Lung (tissue), 12 donors: ENCODE data around the gene CRACR2B. TPM values are rescaled to one million over a fixed set of nuclear protein-coding genes. Genes with fewer than 3 reads are reported as not detected.

ENCODE experiments used
- ATAC-seq: fragments of 200-7000 bp; cut with Tn5 transposase; one replicate; pipeline ENCODE4 v1.9.1; 2020; ENCODE audit warnings: moderate number of reproducible peaks; ENCODE audit not compliant: insufficient read depth, low FRiP score
- DNase-seq, 3 donors: peaks; one replicate each; pipeline ENCODE4 v3.0.0-alpha.2; 2013 to 2017
- H3K27ac ChIP-seq, 2 donors: one replicate each; pipeline ENCODE4 v1.5.1; 2013; ENCODE audit warnings: mild to moderate bottlenecking in 2 of 2, moderate library complexity in 2 of 2, control low read depth in 1 of 2, inconsistent platforms in 1 of 2, low read depth in 1 of 2, low read length in 1 of 2
- H3K27me3 ChIP-seq, 3 donors: one replicate each; pipeline ENCODE4 v1.5.1; 2013; ENCODE audit warnings: low read length in 2 of 3; ENCODE audit not compliant: control insufficient read depth in 3 of 3, insufficient read depth in 3 of 3
- H3K36me3 ChIP-seq, 4 donors: one replicate each; pipeline ENCODE4 v1.5.1; 2013; ENCODE audit warnings: low read length in 4 of 4, mild to moderate bottlenecking in 1 of 4, moderate library complexity in 1 of 4; ENCODE audit not compliant: control insufficient read depth in 4 of 4, insufficient read depth in 4 of 4
- H3K4me1 ChIP-seq, 5 donors: one replicate each; pipeline ENCODE4 v1.5.1; 2013; ENCODE audit warnings: low read length in 5 of 5, mild to moderate bottlenecking in 2 of 5, moderate library complexity in 1 of 5; ENCODE audit not compliant: control insufficient read depth in 5 of 5, insufficient read depth in 5 of 5
- H3K4me3 ChIP-seq: one replicate; pipeline ENCODE4 v1.5.1; 2013; ENCODE audit warnings: mild to moderate bottlenecking, control low read depth, moderate library complexity
- H3K9ac ChIP-seq, 2 donors: one replicate each; pipeline ENCODE4 v1.5.1; 2013; ENCODE audit warnings: low read length in 2 of 2, control low read depth in 1 of 2; ENCODE audit not compliant: insufficient read depth in 1 of 2
- H3K9me3 ChIP-seq, 4 donors: one replicate each; pipeline ENCODE4 v1.5.1; 2013; ENCODE audit warnings: low read length in 3 of 4, mild to moderate bottlenecking in 1 of 4, moderate library complexity in 1 of 4; ENCODE audit not compliant: control insufficient read depth in 4 of 4, insufficient read depth in 3 of 4
- CTCF ChIP-seq: IDR thresholded peaks from 2 replicates; pipeline ENCODE4 v1.5.1; 2012; ENCODE audit warnings: mild to moderate bottlenecking; ENCODE audit errors: control extremely low read depth, extremely low read depth
- WGBS, 2 donors: extraction: QIAGEN DNeasy Blood & Tissue Kit; methylation state at CpG; one replicate each; pipeline ENCODE4 v1.1.7; 2013; 5-methylcytosine and 5-hydroxymethylcytosine counted together
- polyA plus RNA-seq, 2 donors: library from polyadenylated mRNA; stranded (reverse); fragments of 200-250 nt; gene quantifications; one replicate each; pipeline ENCODE4 v1.2.1, GENCODE V29; 2013
- total RNA-seq, 2 donors: library from RNA; depleted of rRNA in 1 of 2; stranded (reverse); fragments of >200 nt in 1 of 2; gene quantifications; one replicate each; pipeline ENCODE4 v1.2.1, GENCODE V29; 2014 to 2021
- donor health status: control.
- donor health status: control.
- donor health status: Bipolar disorder and iron deficiency.
- donor health status: healthy.
- donor health status: DM: yes; HTN: yes; CAD: no.

CRACR2B gene
- total and polyA plus RNA-seq, 4 donors: 17.9 to 45.1 (median 31.7) TPM

- DNase-seq: no peak
- H3K9ac ChIP-seq: no peak overlapping the region
- no peak overlapping the region for H3K4me3 ChIP-seq
- no peak overlapping the region for H3K27ac ChIP-seq
- ATAC-seq: no peak
- no peak for TF ChIP-seq CTCF
- H3K4me1 ChIP-seq: peaks cover 0 to 7% (median 3%) of the 10 kb centered on the region in 5 donors
- 89 to 92% methylated on average over 22 to 24 of the region's 24 CpGs for WGBS, 2 donors
- H3K36me3 ChIP-seq: peaks cover 0 to 10% (median 3%) of the 10 kb centered on the region in 4 donors
- no peaks in the 10 kb centered on the region for H3K27me3 ChIP-seq
- H3K9me3 ChIP-seq: no peaks in the 10 kb centered on the region
Measured at GRCh38 chr11:787084-787675, 40.5 kb upstream of the CRACR2B start.

- Histone ChIP-seq H3K4me3 (no peak overlapping the region), H3K27ac (no peak overlapping the region), H3K9ac (no peak overlapping the region), H3K4me1 (peaks cover 0 to 7% (median 3%) of the 10 kb centered on the region in 5 donors), H3K9me3 (no peaks in the 10 kb centered on the region), H3K27me3 (no peaks in the 10 kb centered on the region), H3K36me3 (peaks cover 0 to 16% (median 4%) of the 10 kb centered on the region in 4 donors)
- no peak for DNase-seq
- TF ChIP-seq CTCF: no peak
- ATAC-seq: no peak
- WGBS, 2 donors: 55 to 59% methylated on average over 28 of the region's 28 CpGs
Measured at GRCh38 chr11:788009-788640, 39.6 kb upstream of the CRACR2B start.

- no peaks in the 10 kb centered on the region for H3K9me3 ChIP-seq
- H3K9ac ChIP-seq: no peak overlapping the region
- H3K4me1 ChIP-seq: no peaks in the 10 kb centered on the region
- H3K27me3 ChIP-seq: no peaks in the 10 kb centered on the region
- TF ChIP-seq CTCF: no peak
- WGBS, 2 donors: 30 to 47% methylated on average over 28 to 31 of the region's 31 CpGs
- H3K27ac ChIP-seq: no peak overlapping the region
- peaks cover 0 to 27% (median 7%) of the 10 kb centered on the region in 4 donors for H3K36me3 ChIP-seq
- H3K4me3 ChIP-seq: no peak overlapping the region
- ATAC-seq (no peak), DNase-seq (no peak)
Measured at GRCh38 chr11:788953-789940, 38.5 kb upstream of the CRACR2B start.
